Muscle of arm (tissue), 12 donors: ENCODE results near the gene ARL16. TPM values are rescaled to one million over a fixed set of nuclear protein-coding genes. Genes with fewer than 3 reads are reported as not detected.
A peak's percentile ranks its signal among the peaks of the same experiment; 100 is the strongest.

ENCODE experiments used
- DNase-seq: peaks from one replicate; pipeline ENCODE4 v3.0.0-alpha.2; 2013
- polyA plus RNA-seq, 12 donors: library from polyadenylated mRNA; unstranded; fragments of 120-200 nt; gene quantifications; one replicate each; pipeline ENCODE4 v1.2.1, GENCODE V29; 2013; ENCODE audit not compliant: insufficient read length in 12 of 12

The ARL16 gene
- polyA plus RNA-seq, 12 donors, result 21.2 to 39.2 (median 30.1) TPM; not detected in 1

DNA sequence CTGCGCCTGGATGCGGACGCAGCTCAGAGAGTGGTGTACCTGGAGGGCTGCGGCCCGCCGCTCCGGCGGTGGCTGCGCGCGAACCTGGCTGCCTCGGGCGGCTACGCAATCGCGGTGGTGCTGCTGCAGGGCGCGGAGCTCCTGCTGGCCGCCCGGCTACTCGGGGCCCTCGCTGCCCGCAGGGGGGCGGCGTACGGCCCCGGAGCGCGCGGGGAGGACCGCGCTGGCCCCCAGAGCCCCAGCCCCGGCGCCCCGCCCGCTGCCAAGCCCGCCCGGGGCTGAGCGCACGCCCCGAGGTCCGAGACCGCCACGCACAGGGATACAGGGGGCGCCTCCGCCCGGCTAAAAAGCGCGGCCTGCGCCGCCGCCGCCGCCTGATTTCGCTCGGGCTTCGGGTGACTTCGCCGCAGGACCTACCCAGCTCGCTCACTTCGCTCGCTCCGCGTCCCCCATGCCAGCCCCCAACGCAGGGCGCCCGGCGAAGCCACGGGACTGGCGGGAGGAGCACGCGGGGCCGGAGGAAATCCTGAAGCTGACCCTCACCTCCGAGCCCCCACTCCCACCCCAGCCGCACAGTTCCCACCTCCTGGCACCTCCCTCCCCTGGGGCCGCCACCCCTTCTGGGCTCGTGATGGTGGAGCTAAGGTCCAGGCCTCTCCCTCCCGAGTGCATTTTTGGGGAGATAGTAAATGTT lies 35.4 kb downstream of the ARL16 start:
- DNase-seq, result no peak

DNA sequence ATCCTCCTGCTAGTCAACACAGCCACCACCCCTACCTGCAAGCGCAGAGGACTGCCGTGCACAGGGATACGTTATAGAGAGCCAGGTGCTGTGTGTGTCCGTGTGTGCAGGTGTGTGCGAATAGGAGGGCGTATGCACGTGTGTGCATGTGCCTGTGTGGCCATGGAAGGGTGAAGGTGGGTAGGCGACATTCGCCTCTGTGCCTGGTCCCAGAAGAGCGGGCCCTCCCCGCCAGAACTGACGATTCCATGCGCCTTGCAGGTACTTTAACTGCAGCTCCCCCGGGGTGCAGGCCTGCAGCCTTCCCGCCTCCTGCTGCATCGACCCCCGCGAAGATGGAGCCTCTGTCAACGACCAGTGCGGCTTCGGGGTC lies 36.0 kb downstream of the ARL16 start:
- no peak for DNase-seq

GRCh38 chr17:81646869-81647600 lies 36.6 kb downstream of the ARL16 start:
- no peak for DNase-seq

DNA sequence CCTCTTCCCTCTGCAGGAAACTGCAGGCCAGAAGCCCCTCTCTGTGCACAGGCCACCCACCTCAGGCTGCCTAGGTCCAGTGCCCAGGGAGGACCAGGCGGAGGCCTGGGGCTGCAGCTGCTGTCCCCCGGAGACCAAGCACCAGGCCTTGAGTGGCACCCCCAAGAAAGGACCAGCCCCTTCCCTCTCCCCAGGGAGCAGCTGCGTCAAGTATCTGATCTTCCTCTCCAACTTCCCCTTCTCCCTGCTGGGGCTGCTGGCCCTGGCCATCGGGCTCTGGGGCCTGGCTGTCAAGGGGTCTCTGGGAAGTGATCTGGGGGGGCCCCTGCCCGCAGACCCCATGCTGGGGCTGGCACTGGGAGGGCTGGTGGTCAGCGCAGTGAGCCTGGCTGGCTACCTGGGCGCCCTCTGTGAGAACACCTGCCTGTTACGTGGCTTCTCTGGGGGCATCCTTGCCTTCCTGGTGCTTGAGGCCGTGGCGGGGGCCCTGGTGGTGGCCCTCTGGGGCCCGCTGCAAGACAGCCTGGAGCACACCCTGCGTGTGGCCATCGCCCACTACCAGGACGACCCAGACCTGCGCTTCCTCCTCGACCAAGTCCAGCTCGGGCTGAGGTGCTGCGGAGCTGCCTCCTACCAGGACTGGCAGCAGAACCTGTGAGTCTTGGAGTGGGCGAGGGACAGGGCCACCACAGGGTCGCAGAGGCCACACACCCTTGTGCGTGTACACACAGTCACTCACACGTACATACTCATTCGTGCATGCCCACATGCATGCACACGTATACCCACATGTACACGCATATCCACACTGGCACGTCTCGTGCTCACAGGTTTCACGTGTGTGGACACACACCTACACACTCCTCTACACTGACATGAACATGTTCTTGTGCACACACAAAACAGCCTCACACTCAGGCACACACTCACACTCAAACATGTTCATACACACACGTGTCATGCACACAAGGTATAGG lies 38.3 kb downstream of the ARL16 start:
- DNase-seq, result no peak

DNA sequence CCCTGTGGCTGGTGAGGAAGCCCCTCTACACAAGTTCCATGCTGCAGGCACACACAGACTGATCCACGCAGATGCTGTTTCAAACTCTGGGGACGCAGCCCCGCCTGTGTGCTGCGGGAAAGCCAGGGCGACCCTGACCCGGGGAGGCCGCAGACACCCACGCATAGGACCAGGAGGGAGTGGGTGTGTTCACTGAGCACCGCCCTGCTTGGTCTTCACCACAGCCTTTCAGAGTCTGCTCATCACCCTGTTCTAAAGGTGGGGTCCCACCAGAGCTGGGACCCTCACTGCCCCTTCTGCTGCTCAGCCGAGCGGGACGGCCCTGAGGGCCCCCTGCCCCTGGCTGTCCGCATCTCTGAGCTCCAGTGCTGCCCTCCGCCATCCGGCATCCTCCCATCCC lies 39.1 kb downstream of the ARL16 start:
- no peak for DNase-seq

GRCh38 chr17:81641825-81642489 lies 41.6 kb downstream of the ARL16 start:
- DNase-seq, result no peak

GRCh38 chr17:81640011-81640410 lies 43.6 kb downstream of the ARL16 start:
- no peak for DNase-seq

DNA sequence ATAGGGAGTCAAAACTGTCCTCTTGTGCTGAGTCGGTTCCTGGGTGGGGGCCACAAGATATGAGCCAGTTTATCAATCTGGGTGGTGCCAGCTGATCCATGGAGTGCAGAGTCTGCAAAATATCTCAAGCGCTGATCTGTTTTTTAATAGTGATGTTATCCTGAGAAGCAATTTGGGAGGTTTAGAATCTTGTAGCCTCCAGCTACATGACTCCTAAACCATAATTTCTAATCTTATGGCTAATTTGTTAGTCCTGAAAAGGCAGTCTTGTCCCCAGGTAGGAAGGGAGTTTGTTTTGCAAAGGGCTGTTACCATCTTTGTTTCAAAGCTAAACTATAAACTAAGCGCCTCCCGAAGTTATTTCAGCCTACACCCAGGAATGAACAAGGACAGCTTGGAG lies 44.9 kb downstream of the ARL16 start:
- DNase-seq, result no peak

DNA sequence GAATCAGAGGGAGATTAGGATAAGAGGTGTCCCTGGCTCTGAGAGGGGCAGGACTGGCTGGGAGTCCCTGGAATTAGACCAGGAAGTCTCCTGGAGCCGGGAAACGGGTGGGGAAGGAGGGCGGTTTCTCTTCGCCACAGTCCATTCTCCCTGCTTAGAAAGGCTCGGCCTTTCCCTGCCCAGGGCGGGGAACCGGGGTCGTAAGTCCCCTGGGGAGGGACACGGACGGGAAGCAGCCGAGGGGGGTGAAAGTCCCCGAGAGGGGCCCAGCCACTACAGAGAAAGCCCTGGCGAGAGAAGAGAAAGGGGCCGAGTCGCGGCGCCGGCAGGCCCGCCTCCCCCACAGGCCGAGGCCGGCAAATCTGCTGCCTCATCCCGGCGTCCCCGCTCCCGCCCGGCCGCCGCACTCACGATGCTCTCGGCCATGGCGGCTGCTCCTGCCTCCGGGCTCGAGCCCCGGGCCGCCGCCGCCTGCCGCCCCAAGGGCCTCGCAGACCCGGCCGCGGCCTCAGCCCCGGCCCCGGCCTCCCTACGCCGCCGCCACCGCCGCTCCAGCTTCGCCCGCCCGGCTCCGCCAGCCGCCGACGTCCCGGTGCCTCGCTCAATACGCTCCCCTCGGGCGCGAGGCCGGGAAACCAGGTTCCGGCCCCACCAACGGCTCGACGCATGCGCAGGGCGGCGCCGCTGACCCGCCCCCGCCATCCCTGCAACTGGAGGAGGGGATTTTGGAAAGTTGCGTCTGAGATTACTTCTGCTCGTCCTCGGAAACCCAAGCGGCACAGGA lies 46.9 kb downstream of the ARL16 start, which contains the start of the genes NPLOC4 and TSPAN10:
Gene NPLOC4 (minus strand): TSS at position 608 of the 784 bp plus-strand sequence. CDS start 182 bp downstream, at position 426.
Gene TSPAN10 (plus strand): TSS at position 692 of the 784 bp plus-strand sequence. CDS start 5,217 bp downstream, outside the sequence.
- peak; percentile 93 for DNase-seq

GRCh38 chr17:81635973-81636504 lies 47.6 kb downstream of the ARL16 start:
- no peak for DNase-seq

DNA sequence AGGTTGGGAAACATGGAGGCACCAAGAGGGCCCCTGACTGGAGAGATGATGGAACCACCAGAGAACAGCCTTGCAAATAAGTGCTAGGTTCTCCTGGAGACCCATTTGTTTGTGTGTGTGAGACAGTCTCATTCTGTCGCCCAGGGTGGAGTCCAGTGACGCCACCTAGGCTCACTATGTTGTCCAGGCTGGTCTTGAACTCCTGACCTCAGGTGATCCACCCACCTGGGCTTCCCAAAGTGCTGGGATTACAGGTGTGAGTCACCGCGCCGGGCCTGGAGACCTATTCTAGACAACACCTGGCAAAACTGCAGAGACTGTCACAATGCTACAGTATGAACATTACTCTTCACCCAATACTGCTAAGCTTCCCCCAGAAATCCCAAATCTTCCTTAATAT lies 48.2 kb downstream of the ARL16 start:
- no peak for DNase-seq

GRCh38 chr17:81631482-81631881 lies 52.1 kb downstream of the ARL16 start:
- no peak for DNase-seq

Other genes starting within 250 kb of the ARL16 start
- 1,000 to 10,000 TPM in 9 of 12 donors, 100 to 1,000 TPM in 3; 527 to 2,520 (median 1,086) TPM for gene ACTG1, start 171.0 kb downstream of the ARL16 start, polyA plus RNA-seq
- 1 to 10 TPM in 10 of 12 donors, not detected in 2; 1.5 to 3.5 (median 2.4) TPM for gene FSCN2, start 155.4 kb downstream of the ARL16 start, polyA plus RNA-seq
- 10 to 100 TPM in 11 of 12 donors, not detected in 1; 14.0 to 54.1 (median 18.0) TPM for gene FAAP100, start 131.4 kb downstream of the ARL16 start, polyA plus RNA-seq
- 10 to 100 TPM in 11 of 12 donors, not detected in 1; 48.7 to 63.7 (median 58.9) TPM for gene NPLOC4, start 46.7 kb downstream of the ARL16 start, polyA plus RNA-seq
- 1 to 10 TPM in 6 of 12 donors, under 1 TPM in 4, not detected in 2; 0.63 to 1.5 (median 1.0) TPM for gene TSPAN10, start 46.6 kb downstream of the ARL16 start, polyA plus RNA-seq
- gene PDE6G, start 27.3 kb downstream of the ARL16 start, polyA plus RNA-seq, result 1 to 10 TPM in 10 of 12 donors, not detected in 2; 1.4 to 7.6 (median 3.1) TPM
- 10 to 100 TPM in 3 of 12 donors, 1 to 10 TPM in 8, not detected in 1; 7.0 to 18.7 (median 8.1) TPM for gene OXLD1, start 17.2 kb downstream of the ARL16 start, polyA plus RNA-seq
- 10 to 100 TPM in 10 of 12 donors, 1 to 10 TPM in 1, not detected in 1; 9.3 to 23.9 (median 12.6) TPM for gene CCDC137, start 17.1 kb downstream of the ARL16 start, polyA plus RNA-seq
- gene HGS, start 214 bp upstream of the ARL16 start, polyA plus RNA-seq, result 10 to 100 TPM in 11 of 12 donors, not detected in 1; 43.4 to 93.4 (median 50.8) TPM
- gene MRPL12, start 19.6 kb upstream of the ARL16 start, polyA plus RNA-seq, result 100 to 1,000 TPM in 1 of 12 donors, 10 to 100 TPM in 10, not detected in 1; 28.6 to 123 (median 48.1) TPM
- gene SLC25A10, start 28.5 kb upstream of the ARL16 start, polyA plus RNA-seq, result 10 to 100 TPM in 1 of 12 donors, 1 to 10 TPM in 10, not detected in 1; 1.2 to 22.7 (median 2.9) TPM
- under 1 TPM in 4 of 12 donors, not detected in 8; 0.18 to 0.33 (median 0.22) TPM for gene GCGR, start 120.4 kb upstream of the ARL16 start, polyA plus RNA-seq
- gene MCRIP1, start 149.5 kb upstream of the ARL16 start, polyA plus RNA-seq, result 100 to 1,000 TPM in 3 of 12 donors, 10 to 100 TPM in 8, not detected in 1; 73.5 to 264 (median 95.5) TPM
- gene PPP1R27, start 151.3 kb upstream of the ARL16 start, polyA plus RNA-seq, result 10 to 100 TPM in 11 of 12 donors, not detected in 1; 10.9 to 61.9 (median 26.1) TPM
- 100 to 1,000 TPM in 11 of 12 donors, not detected in 1; 346 to 655 (median 404) TPM for gene P4HB, start 176.7 kb upstream of the ARL16 start, polyA plus RNA-seq
- gene ARHGDIA, start 187.5 kb upstream of the ARL16 start, polyA plus RNA-seq, result 100 to 1,000 TPM in 11 of 12 donors, not detected in 1; 114 to 310 (median 158) TPM
- gene ALYREF, start 207.8 kb upstream of the ARL16 start, polyA plus RNA-seq, result 100 to 1,000 TPM in 1 of 12 donors, 10 to 100 TPM in 11; 45.6 to 887 (median 57.3) TPM
- 100 to 1,000 TPM in 2 of 12 donors, 10 to 100 TPM in 9, not detected in 1; 52.4 to 123 (median 89.3) TPM for gene ANAPC11, start 207.9 kb upstream of the ARL16 start, polyA plus RNA-seq
- gene NPB, start 218.4 kb upstream of the ARL16 start, polyA plus RNA-seq, result under 1 TPM in 10 of 12 donors, not detected in 2; 0.14 to 0.81 (median 0.49) TPM
- gene PCYT2, start 227.6 kb upstream of the ARL16 start, polyA plus RNA-seq, result 10 to 100 TPM in 6 of 12 donors, 1 to 10 TPM in 5, not detected in 1; 8.1 to 17.0 (median 10.0) TPM
- 10 to 100 TPM in 2 of 12 donors, 1 to 10 TPM in 9, not detected in 1; 4.1 to 15.8 (median 6.4) TPM for gene SIRT7, start 234.4 kb upstream of the ARL16 start, polyA plus RNA-seq
- gene MAFG, start 243.9 kb upstream of the ARL16 start, polyA plus RNA-seq, result 10 to 100 TPM in 11 of 12 donors, not detected in 1; 11.0 to 17.4 (median 13.7) TPM